ENCODE measurements around the gene PIMREG.

The PIMREG gene

GRCh38 chr17:6462692-6463091 lies 18.4 kb downstream of the PIMREG start:
- DNase-seq: no peak

- DNase-seq: no peak
Measured at GRCh38 chr17:6463616-6464445, 19.6 kb downstream of the PIMREG start.

- no peak for DNase-seq
Measured at GRCh38 chr17:6464446-6465041, 20.3 kb downstream of the PIMREG start.

DNA sequence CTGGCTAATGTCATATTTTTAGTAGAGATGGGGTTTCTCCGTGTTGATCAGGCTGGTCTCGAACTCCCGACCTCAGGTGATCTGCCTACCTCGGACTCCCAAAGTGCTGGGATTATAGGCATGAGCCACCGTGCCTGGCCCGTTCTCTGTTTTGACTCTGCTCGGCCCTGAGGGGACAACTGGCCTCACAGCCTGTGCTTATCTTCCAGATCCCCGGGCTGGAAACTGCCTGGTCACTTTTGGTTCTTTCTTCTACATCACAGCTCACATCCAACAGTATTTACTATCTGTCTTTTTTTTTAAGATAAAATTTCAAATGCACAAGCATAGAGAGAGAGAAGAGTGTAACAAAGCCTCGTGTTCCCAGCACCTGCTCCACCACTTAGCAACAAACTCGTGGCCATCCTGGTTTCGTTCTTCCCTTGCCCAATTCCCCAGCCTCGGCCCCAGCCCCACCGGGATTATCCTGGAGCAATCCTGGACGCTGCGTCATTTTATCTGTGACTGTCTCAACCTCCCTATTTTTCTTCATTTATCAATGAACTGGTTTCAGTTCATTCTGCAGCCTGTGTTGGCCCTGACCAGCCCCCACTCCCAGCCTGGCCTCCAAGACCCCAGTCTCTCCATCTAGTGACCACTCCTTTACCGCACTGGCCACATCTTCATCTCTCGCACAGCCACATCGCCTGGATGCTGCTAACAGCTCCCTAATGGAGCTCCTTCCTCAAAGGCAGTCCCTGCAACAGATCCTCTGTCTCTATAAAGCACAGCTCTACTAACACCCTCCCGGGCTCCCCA lies 21.1 kb downstream of the PIMREG start:
- DNase-seq: no peak

GRCh38 chr17:6467567-6467966 lies 23.3 kb downstream of the PIMREG start:
- DNase-seq: no peak

- no peak for DNase-seq
Measured at GRCh38 chr17:6468051-6468790, 24.0 kb downstream of the PIMREG start.

- DNase-seq: no peak
Measured at GRCh38 chr17:6470146-6470718, 26.0 kb downstream of the PIMREG start.

DNA sequence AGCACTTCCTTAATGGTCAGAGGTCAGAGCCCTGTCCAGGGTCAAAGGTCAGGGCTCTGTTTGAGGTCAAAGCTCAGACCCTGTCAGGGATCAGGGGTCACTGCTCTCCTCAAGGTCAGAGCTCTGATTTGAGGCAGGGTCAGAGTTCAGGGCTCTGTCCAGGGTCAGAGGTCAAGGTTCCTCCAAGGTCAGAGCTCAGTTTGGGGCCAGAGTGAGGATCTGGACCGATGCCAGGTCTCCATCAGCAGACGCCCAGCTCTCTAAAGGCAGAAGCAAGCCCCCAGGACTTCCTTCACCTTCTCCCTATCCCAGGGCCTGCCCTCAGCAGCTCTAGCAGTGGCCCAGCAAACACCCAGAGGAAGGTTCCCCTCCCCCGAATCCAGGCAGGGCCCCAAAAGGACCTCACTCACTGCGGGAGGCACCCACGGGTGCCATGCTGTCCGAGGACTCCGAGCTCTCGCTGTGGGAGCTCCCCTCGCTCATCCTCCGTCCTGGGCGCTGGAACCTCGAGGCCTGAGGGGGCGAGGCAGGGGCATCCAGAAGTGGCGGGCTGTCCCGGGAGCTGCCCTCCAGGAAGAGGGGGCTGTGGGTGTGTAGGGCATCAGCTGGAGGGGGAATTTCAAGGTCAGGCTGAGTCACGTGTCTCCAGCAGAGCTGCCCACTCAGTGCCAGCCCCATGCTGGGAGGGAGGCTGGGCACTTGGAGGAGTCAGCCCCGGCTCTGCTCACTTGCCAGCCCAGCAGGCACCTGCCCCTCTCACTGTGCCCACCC lies 26.7 kb downstream of the PIMREG start:
- no peak for DNase-seq

GRCh38 chr17:6471531-6472465 lies 27.5 kb downstream of the PIMREG start:
- no peak for DNase-seq

- DNase-seq: no peak
Measured at GRCh38 chr17:6472517-6472916, 28.3 kb downstream of the PIMREG start.

DNA sequence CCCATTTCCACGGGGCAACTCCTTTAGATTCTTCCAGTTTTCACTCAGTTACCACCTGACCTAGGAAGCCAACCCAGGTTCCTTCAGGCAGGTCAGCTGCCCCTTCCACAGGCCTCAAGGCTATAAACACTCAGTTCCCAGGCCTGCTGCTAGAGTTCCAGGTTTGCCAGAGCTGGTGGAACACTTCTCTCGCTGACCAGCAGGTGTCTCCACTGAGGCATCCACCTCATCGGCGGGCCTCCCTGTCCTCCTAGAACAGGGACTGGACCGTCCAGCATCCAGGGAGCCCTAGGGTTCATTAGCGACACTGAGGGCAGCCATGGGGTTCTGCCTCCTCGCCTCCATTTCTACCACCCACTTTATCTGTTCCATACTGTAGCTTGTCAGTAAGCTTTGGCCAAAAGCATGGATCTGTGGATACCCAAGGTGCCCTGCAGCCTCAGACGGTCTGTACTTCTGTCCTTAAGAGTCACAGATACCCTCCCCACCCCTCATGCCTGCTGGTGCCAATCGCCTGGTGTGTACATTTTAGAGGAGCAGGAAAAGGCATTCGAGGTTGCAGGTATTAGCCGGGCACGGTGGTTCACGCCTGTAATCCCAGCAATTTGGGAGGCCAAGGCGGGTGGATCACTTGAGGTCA lies 29.0 kb downstream of the PIMREG start:
- DNase-seq: peak; percentile 54

GRCh38 chr17:6474376-6474775 lies 30.1 kb downstream of the PIMREG start:
- no peak for DNase-seq

- no peak for DNase-seq
Measured at GRCh38 chr17:6474906-6475305, 30.7 kb downstream of the PIMREG start.

- no peak for DNase-seq
Measured at GRCh38 chr17:6475411-6475810, 31.2 kb downstream of the PIMREG start.

DNA sequence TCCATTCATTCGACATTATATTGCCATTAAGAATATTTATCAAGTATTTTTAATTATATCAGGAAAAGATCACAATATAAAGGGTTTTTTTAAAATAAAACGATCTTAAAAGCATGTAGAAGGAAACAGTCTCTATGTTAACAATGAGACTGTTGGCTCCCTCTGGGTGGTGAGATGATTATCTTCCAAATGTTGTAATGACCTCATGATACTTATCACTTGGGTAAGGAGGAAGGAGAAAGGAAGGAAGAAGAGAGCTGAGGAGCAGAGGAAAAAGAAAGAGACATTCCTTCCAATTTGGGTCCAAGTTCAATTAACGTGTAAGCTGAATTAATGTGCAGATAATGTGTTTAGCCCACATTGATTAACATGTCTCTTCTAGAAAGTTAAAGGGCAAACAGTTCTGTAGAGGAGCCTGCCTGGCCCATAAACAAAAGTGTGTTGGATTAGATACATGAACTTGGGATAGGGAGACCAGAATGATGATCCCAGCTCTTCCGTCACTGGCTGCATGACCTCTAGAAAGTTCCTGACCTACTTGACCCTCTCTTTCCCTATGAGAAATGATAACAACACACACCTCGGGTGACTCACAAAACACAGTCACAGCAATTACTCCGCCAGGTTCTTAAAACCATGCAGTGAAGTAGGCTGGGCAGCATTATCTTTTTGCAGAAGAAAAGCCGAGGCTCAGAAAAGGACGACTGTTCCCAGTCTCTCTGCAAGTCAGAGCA lies 32.0 kb downstream of the PIMREG start:
- no peak for DNase-seq

DNA sequence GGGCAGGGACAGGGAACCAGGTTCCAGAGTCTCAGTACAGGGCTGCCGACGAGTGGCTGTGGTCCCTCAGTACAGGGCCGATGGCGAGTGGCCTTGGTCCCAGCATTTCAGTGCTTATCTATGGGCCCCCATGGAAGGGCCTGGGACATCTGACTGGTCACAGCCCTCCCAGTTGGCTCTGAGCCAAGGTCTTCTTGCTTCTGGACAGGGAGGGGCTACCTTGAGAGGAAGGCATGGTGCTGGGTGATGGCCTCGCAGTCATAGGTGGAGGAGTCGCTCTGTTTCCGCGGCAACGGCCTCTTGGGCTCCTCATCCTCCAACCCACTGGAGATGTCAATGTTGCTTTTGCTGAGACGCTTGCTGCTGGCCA lies 32.5 kb downstream of the PIMREG start:
- DNase-seq: no peak

GRCh38 chr17:6477831-6478383 lies 33.7 kb downstream of the PIMREG start:
- no peak for DNase-seq

- no peak for DNase-seq
Measured at GRCh38 chr17:6478486-6478885, 34.2 kb downstream of the PIMREG start.

GRCh38 chr17:6479622-6480302 lies 35.5 kb downstream of the PIMREG start:
- DNase-seq: no peak
